ENCODE measurements around the gene ATP11B. TPM values are rescaled to one million over a fixed set of nuclear protein-coding genes. Genes with fewer than 3 reads are reported as not detected.
A peak's percentile ranks its signal among the peaks of the same experiment; 100 is the strongest.

ATP11B gene
- total and polyA plus RNA-seq, 9 of the 15 experiments (the other 6 are each of a cell fraction or from before 2014, with no cell fraction given): 11.9 to 68.7 (median 41.8) TPM

- TF ChIP-seq, protein P1, sequence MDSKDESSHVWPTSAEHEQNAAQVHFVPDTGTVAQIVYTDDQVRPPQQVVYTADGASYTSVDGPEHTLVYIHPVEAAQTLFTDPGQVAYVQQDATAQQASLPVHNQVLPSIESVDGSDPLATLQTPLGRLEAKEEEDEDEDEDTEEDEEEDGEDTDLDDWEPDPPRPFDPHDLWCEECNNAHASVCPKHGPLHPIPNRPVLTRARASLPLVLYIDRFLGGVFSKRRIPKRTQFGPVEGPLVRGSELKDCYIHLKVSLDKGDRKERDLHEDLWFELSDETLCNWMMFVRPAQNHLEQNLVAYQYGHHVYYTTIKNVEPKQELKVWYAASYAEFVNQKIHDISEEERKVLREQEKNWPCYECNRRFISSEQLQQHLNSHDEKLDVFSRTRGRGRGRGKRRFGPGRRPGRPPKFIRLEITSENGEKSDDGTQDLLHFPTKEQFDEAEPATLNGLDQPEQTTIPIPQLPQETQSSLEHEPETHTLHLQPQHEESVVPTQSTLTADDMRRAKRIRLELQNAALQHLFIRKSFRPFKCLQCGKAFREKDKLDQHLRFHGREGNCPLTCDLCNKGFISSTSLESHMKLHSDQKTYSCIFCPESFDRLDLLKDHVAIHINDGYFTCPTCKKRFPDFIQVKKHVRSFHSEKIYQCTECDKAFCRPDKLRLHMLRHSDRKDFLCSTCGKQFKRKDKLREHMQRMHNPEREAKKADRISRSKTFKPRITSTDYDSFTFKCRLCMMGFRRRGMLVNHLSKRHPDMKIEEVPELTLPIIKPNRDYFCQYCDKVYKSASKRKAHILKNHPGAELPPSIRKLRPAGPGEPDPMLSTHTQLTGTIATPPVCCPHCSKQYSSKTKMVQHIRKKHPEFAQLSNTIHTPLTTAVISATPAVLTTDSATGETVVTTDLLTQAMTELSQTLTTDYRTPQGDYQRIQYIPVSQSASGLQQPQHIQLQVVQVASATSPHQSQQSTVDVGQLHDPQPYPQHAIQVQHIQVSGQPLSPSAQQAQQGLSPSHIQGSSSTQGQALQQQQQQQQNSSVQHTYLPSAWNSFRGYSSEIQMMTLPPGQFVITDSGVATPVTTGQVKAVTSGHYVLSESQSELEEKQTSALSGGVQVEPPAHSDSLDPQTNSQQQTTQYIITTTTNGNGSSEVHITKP (IDR thresholded peaks at IDR 0.05; ENCODE audit: partially characterized antibody): no peak
- TF ChIP-seq CEBPB (tag; IDR thresholded peaks at IDR 0.05): no peak
- TF ChIP-seq TARDBP (IDR thresholded peaks at IDR 0.05): no peak
- no peak for TF ChIP-seq MTF1 (CRISPR knock-in tag; IDR thresholded peaks at IDR 0.05; ENCODE audit: borderline replicate concordance)
- TF ChIP-seq ZFP1 (CRISPR knock-in tag; IDR thresholded peaks at IDR 0.05): no peak
- TF ChIP-seq PHB (CRISPR knock-in tag; IDR thresholded peaks at IDR 0.05): no peak
- TF ChIP-seq ZNF24 (IDR thresholded peaks at IDR 0.05): no peak
- TF ChIP-seq IRF9 (tag; IDR thresholded peaks at IDR 0.05): no peak
- TF ChIP-seq ARID3A (IDR thresholded peaks at IDR 0.05; ENCODE audit: borderline replicate concordance, low read depth, low read length): no peak
- TF ChIP-seq PURB (CRISPR knock-in tag; IDR thresholded peaks at IDR 0.05; ENCODE audit: low read depth): no peak
- TF ChIP-seq TAF7 (tag; IDR thresholded peaks at IDR 0.05): no peak
- peak; percentile 59 for TF ChIP-seq TEAD4 (IDR thresholded peaks at IDR 0.05; ENCODE audit: low read length)
- no peak for TF ChIP-seq TEAD4 (CRISPR knock-in tag; IDR thresholded peaks at IDR 0.05; ENCODE audit: borderline replicate concordance)
- no peak for TF ChIP-seq RREB1 (CRISPR knock-in tag; IDR thresholded peaks at IDR 0.05)
- no peak for TF ChIP-seq SETDB1 (IDR thresholded peaks at IDR 0.05; ENCODE audit: low read length)
- no peak for TF ChIP-seq ZNF584 (CRISPR knock-in tag; IDR thresholded peaks at IDR 0.05; ENCODE audit: low read depth)
These were observed 32.6 kb upstream of the ATP11B start (continued) for GRCh38 chr3:182760576-182761164.
